Measurements from ENCODE around the gene ARHGEF28. TPM values are rescaled to one million over a fixed set of nuclear protein-coding genes. Genes with fewer than 3 reads are reported as not detected.

The ARHGEF28 gene
- total and polyA plus RNA-seq, 4 experiments from 2014 or later: not detected

DNA sequence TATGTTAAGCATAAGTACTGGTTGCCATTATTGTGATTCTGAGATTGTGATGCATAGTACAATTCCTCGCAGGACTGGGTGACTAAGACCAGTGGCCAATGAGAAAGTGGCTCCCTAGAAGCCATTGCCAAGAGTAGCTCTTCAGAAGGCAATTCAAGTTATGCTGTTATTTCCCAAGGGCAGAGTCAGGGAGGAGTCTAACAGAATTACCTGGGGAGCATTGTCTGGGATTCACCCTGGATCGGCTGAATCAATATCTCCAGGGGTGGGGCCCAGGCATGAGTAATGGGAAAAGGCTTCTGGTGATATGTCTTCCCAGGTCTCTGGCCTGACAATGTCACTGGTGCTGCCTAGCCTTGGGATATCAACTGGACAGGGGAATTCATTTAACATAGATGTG is 10.9 kb upstream of the ARHGEF28 start:
- Histone ChIP-seq H3K4me3 (ENCODE audit: low read length in 2 of 2) (no peak overlapping the region), H3K27ac (ENCODE audit: low read depth, low read length) (no peak overlapping the region), H3K36me3 (ENCODE audit: insufficient read depth, low read length) (no peaks in the 10 kb centered on the region), H3K27me3 (ENCODE audit: insufficient read depth, low read length) (peaks cover 2% of the 10 kb centered on the region), H3K9me3 (ENCODE audit: control insufficient read depth in 1 of 2, low read length in 2 of 2) (no peaks in the 10 kb centered on the region), H3K4me1 (ENCODE audit: insufficient read depth, low read length) (no peaks in the 10 kb centered on the region)
- intact Hi-C loops (cut with micrococcal nuclease): no loop called here
- peaks cover 0 to 2% (median 0%) of the 10 kb centered on the region in 8 donors for H3K9me3 Mint-ChIP-seq
- CTCF ChIA-PET (ENCODE audit: partially characterized antibody): no interaction called here
- H3K4me3 Mint-ChIP-seq: no peak overlapping the region
- POLR2A ChIA-PET (ENCODE audit: partially characterized antibody): no interaction called here
- no peak for DNase-seq
- no peak overlapping the region for H3K27ac Mint-ChIP-seq
- peaks cover 15 to 16% of the 10 kb centered on the region in 2 donors for H3K27me3 Mint-ChIP-seq
- H3K4me1 Mint-ChIP-seq: no peaks in the 10 kb centered on the region
- H3K36me3 Mint-ChIP-seq: no peaks in the 10 kb centered on the region

DNA sequence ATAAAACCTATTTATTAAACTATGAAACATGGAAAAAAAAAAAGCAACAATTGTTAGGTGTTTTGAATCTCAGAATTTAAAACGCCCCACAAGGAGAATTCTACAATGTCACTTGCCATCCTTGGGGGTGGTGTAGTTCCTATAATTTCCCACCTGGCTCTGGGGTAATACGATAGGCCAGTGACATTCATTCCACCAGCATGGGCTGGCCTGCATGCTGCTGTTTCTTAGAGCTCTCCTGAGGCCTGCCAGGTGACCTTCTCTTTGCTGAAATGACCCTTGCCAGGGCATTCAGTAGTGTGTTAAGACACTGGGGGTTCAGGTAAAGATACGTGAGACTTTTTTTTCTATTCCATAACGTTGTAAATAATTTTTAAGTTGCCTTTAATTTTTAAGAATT is 10.0 kb upstream of the ARHGEF28 start:
- no peak overlapping the region for H3K27ac Mint-ChIP-seq
- ChIA-PET POLR2A (ENCODE audit: partially characterized antibody) (no interaction called here), CTCF (ENCODE audit: partially characterized antibody) (interaction anchor here (2.5 kb wide), 1 partner anchor 24 kb away, joined by 8 read pairs; no protein-coding TSS in a partner anchor)
- Histone ChIP-seq H3K9me3 (ENCODE audit: control insufficient read depth in 1 of 2, low read length in 2 of 2) (no peaks in the 10 kb centered on the region), H3K27ac (ENCODE audit: low read depth, low read length) (no peak overlapping the region), H3K36me3 (ENCODE audit: insufficient read depth, low read length) (no peaks in the 10 kb centered on the region), H3K27me3 (ENCODE audit: insufficient read depth, low read length) (peaks cover 2% of the 10 kb centered on the region), H3K4me1 (ENCODE audit: insufficient read depth, low read length) (no peaks in the 10 kb centered on the region), H3K4me3 (ENCODE audit: low read length in 2 of 2) (no peak overlapping the region)
- H3K27me3 Mint-ChIP-seq: peaks cover 9 to 16% of the 10 kb centered on the region in 2 donors
- H3K9me3 Mint-ChIP-seq: peaks cover 0 to 2% (median 0%) of the 10 kb centered on the region in 8 donors
- no peak for DNase-seq
- intact Hi-C loops (cut with micrococcal nuclease): no loop called here
- H3K4me3 Mint-ChIP-seq: no peak overlapping the region
- no peaks in the 10 kb centered on the region for H3K4me1 Mint-ChIP-seq
- H3K36me3 Mint-ChIP-seq: no peaks in the 10 kb centered on the region

DNA sequence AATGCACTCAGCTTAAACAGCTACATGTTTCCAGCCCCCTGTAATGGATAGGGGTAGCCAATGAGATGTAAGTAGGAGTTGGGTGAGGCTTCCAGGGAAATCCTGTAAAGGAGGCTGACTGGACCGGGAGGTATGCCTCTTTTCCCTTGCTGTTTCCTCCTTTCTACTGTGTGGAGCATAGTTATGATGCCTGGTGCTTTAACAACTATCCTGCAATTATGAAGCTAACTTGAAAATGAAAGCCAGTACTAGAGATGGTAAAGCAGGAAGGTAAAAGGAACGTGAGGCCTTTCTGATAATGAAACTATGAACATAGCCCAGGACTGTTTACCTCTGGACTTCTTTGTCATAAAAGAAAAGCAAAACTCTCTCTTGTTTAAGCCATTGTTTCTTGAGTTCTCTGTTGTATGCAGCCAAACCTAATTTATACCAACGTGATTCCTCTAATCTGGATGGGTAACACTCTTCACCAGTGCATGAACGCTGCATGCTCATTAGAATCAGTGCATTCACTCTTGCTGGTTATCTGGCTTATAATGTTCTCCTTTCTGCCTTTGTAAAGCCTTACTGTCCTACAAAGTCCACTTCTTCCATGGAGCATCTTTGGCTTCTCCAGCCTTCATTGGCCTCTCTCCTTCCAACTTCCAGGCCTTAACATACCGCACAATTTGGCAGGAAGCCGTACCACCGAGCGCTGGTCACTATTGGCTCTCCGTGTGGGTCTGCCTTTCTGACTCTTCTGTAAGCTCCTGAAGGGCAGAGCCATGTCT is 8.3 kb upstream of the ARHGEF28 start:
- POLR2A ChIA-PET (ENCODE audit: partially characterized antibody): no interaction called here
- no peak overlapping the region for H3K4me3 ChIP-seq (ENCODE audit: low read length in 2 of 2)

DNA sequence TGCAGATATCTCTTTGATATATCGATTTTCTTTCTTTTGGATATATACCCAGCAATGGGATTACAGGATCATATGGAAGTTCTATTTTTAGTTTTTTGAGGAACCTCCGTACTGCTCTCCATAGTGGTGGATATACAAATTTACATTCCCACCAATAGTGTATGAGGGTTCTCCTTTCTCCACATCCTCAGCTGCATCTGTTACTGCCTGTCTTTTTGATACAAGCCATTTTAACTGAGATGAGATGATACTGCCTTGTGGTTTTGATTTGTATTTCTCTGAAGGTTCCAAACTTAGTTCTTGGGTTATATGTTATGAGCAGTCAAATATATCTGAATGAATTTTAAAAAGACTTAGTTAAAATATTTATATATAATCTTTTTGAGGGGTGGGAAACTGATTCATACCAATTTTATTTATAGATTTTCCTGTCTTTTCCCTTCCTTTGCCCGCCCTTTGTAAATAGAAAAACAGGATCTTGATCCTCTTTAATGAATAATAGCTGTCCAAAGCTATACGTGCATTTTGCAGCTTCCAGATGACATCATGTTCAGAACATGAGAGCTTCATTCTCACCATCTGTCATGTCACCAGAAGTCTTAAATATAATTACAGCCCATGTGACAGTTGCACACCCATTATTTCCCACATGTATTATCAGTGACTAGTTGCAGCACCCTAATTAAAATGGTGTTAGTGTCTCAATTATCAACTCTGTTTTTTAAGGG is 6.2 kb upstream of the ARHGEF28 start:
- Mint-ChIP-seq H3K27ac (no peak overlapping the region), H3K9me3 (peaks cover 0 to 2% (median 0%) of the 10 kb centered on the region in 8 donors), H3K4me3 (no peak overlapping the region), H3K36me3 (no peaks in the 10 kb centered on the region), H3K4me1 (no peaks in the 10 kb centered on the region), H3K27me3 (peaks cover 15 to 16% of the 10 kb centered on the region in 2 donors)
- intact Hi-C loops (cut with micrococcal nuclease): no loop called here
- H3K27ac ChIP-seq (ENCODE audit: low read depth, low read length): no peak overlapping the region
- H3K4me3 ChIP-seq (ENCODE audit: low read length in 2 of 2): no peak overlapping the region
- H3K27me3 ChIP-seq (ENCODE audit: insufficient read depth, low read length): no peaks in the 10 kb centered on the region
- no peak for DNase-seq
- ChIA-PET POLR2A (ENCODE audit: partially characterized antibody) (no interaction called here), CTCF (ENCODE audit: partially characterized antibody) (interaction anchor here (0.8 kb wide), 1 partner anchor 22 kb away, joined by 3 read pairs; no protein-coding TSS in a partner anchor)
- H3K9me3 ChIP-seq (ENCODE audit: control insufficient read depth in 1 of 2, low read length in 2 of 2): no peaks in the 10 kb centered on the region
- H3K36me3 ChIP-seq (ENCODE audit: insufficient read depth, low read length): no peaks in the 10 kb centered on the region
- H3K4me1 ChIP-seq (ENCODE audit: insufficient read depth, low read length): no peaks in the 10 kb centered on the region

More for the DNA sequence above, 8.3 kb upstream of the ARHGEF28 start:
- peaks cover 9 to 13% of the 10 kb centered on the region in 2 donors for H3K27me3 Mint-ChIP-seq
- H3K27ac ChIP-seq (ENCODE audit: low read depth, low read length): no peak overlapping the region
- DNase-seq: no peak
- H3K36me3 Mint-ChIP-seq: no peaks in the 10 kb centered on the region
- peaks cover 0 to 2% (median 0%) of the 10 kb centered on the region in 8 donors for H3K9me3 Mint-ChIP-seq
- intact Hi-C loops (cut with micrococcal nuclease): no loop called here
- CTCF ChIA-PET (ENCODE audit: partially characterized antibody): interaction anchor here (2.5 kb wide), 1 partner anchor 26 kb away, joined by 8 read pairs; no protein-coding TSS in a partner anchor
- no peak overlapping the region for H3K27ac Mint-ChIP-seq
- H3K36me3 ChIP-seq (ENCODE audit: insufficient read depth, low read length): no peaks in the 10 kb centered on the region
- no peaks in the 10 kb centered on the region for H3K27me3 ChIP-seq (ENCODE audit: insufficient read depth, low read length)
- no peaks in the 10 kb centered on the region for H3K4me1 Mint-ChIP-seq
- H3K9me3 ChIP-seq (ENCODE audit: control insufficient read depth in 1 of 2, low read length in 2 of 2): no peaks in the 10 kb centered on the region
- no peaks in the 10 kb centered on the region for H3K4me1 ChIP-seq (ENCODE audit: insufficient read depth, low read length)
- no peak overlapping the region for H3K4me3 Mint-ChIP-seq

DNA sequence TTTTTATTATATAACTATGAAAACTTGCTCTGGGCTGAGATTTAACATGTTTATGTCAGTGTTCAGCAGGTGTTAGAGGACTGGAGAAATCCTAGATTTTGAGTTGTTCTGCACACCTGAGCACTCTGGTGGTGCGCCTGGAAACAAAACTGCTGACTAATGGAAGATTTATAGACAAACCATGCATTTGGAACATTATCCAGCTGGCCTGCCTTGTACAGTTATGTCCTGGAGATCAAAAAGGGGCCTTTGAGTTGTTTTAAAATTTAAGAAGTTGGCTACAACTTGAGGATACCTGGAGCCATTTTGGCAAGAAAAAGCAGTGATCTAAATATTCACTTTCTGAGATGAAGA is 5.7 kb upstream of the ARHGEF28 start:
- ChIA-PET CTCF (ENCODE audit: partially characterized antibody) (interaction anchor here (0.8 kb wide), 1 partner anchor 23 kb away, joined by 3 read pairs; no protein-coding TSS in a partner anchor), POLR2A (ENCODE audit: partially characterized antibody) (no interaction called here)
- Mint-ChIP-seq H3K4me1 (peaks cover 0 to 2% (median 1%) of the 10 kb centered on the region in 4 donors), H3K4me3 (no peak overlapping the region), H3K36me3 (no peaks in the 10 kb centered on the region), H3K27me3 (peaks cover 18 to 19% of the 10 kb centered on the region in 2 donors), H3K9me3 (peaks cover 0 to 2% (median 0%) of the 10 kb centered on the region in 8 donors), H3K27ac (no peak overlapping the region)
- H3K4me1 ChIP-seq (ENCODE audit: insufficient read depth, low read length): no peaks in the 10 kb centered on the region
- no peak overlapping the region for H3K4me3 ChIP-seq (ENCODE audit: low read length in 2 of 2)
- no peaks in the 10 kb centered on the region for H3K27me3 ChIP-seq (ENCODE audit: insufficient read depth, low read length)
- no peaks in the 10 kb centered on the region for H3K36me3 ChIP-seq (ENCODE audit: insufficient read depth, low read length)
- intact Hi-C loops (cut with micrococcal nuclease): no loop called here
- no peak overlapping the region for H3K27ac ChIP-seq (ENCODE audit: low read depth, low read length)
- no peaks in the 10 kb centered on the region for H3K9me3 ChIP-seq (ENCODE audit: control insufficient read depth in 1 of 2, low read length in 2 of 2)
- DNase-seq: no peak

DNA sequence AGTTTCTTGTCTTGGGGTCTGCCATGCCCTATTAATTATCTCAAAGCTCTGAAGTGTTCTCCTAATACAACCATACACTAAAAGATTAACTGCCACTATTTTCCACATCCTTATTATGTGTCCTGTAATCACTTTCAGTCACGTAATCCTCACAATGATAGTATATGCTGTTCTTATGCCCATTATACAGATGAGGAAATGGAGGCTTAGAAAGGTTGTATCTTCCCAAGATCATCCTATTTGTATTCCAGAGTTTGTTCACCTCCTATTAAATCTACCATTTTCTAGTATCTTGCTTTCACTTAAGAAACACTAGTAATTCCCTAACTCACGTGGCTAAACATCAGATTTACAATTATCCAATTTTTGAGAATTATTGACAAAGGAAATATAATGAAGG is 2.9 kb upstream of the ARHGEF28 start:
- Mint-ChIP-seq H3K27me3 (peaks cover 26 to 28% of the 10 kb centered on the region in 2 donors), H3K4me1 (peaks cover 3 to 12% (median 3%) of the 10 kb centered on the region in 4 donors), H3K36me3 (no peaks in the 10 kb centered on the region), H3K4me3 (no peak overlapping the region), H3K27ac (no peak overlapping the region), H3K9me3 (no peaks in the 10 kb centered on the region)
- Histone ChIP-seq H3K4me3 (ENCODE audit: low read length in 2 of 2) (no peak overlapping the region), H3K36me3 (ENCODE audit: insufficient read depth, low read length) (no peaks in the 10 kb centered on the region), H3K27ac (ENCODE audit: low read depth, low read length) (no peak overlapping the region), H3K9me3 (ENCODE audit: control insufficient read depth in 1 of 2, low read length in 2 of 2) (no peaks in the 10 kb centered on the region), H3K27me3 (ENCODE audit: insufficient read depth, low read length) (no peaks in the 10 kb centered on the region), H3K4me1 (ENCODE audit: insufficient read depth, low read length) (peaks cover 5% of the 10 kb centered on the region)
- ChIA-PET POLR2A (ENCODE audit: partially characterized antibody) (no interaction called here), CTCF (ENCODE audit: partially characterized antibody) (no interaction called here)
- intact Hi-C loops (cut with micrococcal nuclease): no loop called here
- DNase-seq: no peak

DNA sequence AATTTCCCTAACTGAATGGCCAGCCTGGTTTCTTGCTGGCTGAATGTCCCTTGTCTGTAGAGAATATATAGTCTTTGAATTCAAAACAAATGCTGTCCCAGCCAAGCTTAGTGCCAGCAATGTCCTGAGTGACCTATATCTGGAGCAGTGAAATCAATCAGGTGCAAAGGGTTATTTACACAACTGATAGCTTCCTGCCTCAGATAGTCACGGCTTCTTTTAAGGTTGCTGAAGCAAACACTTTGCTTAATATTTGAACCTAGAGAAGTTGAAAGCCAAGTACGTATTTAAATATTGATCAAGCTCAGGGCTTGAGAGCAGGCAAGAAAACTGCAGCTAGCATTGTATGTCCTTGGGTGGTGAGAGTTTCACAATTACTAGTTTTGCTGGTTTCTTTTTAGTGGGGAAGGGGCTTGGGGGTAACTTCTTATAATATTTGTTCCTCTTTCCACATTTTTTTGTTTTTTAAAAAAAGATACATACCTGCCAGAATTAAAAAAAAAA is 2.0 kb upstream of the ARHGEF28 start:
- ChIA-PET CTCF (ENCODE audit: partially characterized antibody) (no interaction called here), POLR2A (ENCODE audit: partially characterized antibody) (no interaction called here)
- peaks cover 30 to 34% of the 10 kb centered on the region in 2 donors for H3K27me3 Mint-ChIP-seq
- no peak for DNase-seq
- no peaks in the 10 kb centered on the region for H3K36me3 ChIP-seq (ENCODE audit: insufficient read depth, low read length)
- no peak overlapping the region for H3K4me3 Mint-ChIP-seq
- H3K9me3 Mint-ChIP-seq: no peaks in the 10 kb centered on the region
- H3K27ac Mint-ChIP-seq: no peak overlapping the region
- H3K4me3 ChIP-seq (ENCODE audit: low read length in 2 of 2): no peak overlapping the region
- H3K4me1 ChIP-seq (ENCODE audit: insufficient read depth, low read length): peaks cover 5% of the 10 kb centered on the region
- no peaks in the 10 kb centered on the region for H3K36me3 Mint-ChIP-seq
- intact Hi-C loops (cut with micrococcal nuclease): no loop called here
- no peaks in the 10 kb centered on the region for H3K9me3 ChIP-seq (ENCODE audit: control insufficient read depth in 1 of 2, low read length in 2 of 2)
- H3K27me3 ChIP-seq (ENCODE audit: insufficient read depth, low read length): peaks cover 6% of the 10 kb centered on the region
- no peak overlapping the region for H3K27ac ChIP-seq (ENCODE audit: low read depth, low read length)
- H3K4me1 Mint-ChIP-seq: peaks cover 3 to 12% (median 3%) of the 10 kb centered on the region in 4 donors

Data from CD4-positive, alpha-beta memory T cell (primary cell).